NCI-H1105 treated with DMSO at 0.1 percent for 48 hours (cell line): ENCODE results near the gene CD8B.

Experiments
- DNase-seq: peaks from one replicate; lab custom pipeline; 2025; lab: John Stamatoyannopoulos, UW

CD8B gene

GRCh38 chr2:86770816-86771301, 90.8 kb downstream of the CD8B start:
- DNase-seq = no peak

- DNase-seq = no peak
Observed at GRCh38 chr2:86769838-86770237, 91.8 kb downstream of the CD8B start.

GRCh38 chr2:86768189-86768949, 93.3 kb downstream of the CD8B start:
- no peak for DNase-seq
